ENCODE measurements around the gene RABAC1. TPM values are rescaled to one million over a fixed set of nuclear protein-coding genes. Genes with fewer than 3 reads are reported as not detected.
"Not testable (repeated sequence)": the region's sequence is repeated elsewhere in the genome, so short reads cannot be mapped to it uniquely, and the experiment has no call there.

RABAC1 gene
- total RNA-seq, 1 donor from 2014 or later, result 87.1 TPM

DNA sequence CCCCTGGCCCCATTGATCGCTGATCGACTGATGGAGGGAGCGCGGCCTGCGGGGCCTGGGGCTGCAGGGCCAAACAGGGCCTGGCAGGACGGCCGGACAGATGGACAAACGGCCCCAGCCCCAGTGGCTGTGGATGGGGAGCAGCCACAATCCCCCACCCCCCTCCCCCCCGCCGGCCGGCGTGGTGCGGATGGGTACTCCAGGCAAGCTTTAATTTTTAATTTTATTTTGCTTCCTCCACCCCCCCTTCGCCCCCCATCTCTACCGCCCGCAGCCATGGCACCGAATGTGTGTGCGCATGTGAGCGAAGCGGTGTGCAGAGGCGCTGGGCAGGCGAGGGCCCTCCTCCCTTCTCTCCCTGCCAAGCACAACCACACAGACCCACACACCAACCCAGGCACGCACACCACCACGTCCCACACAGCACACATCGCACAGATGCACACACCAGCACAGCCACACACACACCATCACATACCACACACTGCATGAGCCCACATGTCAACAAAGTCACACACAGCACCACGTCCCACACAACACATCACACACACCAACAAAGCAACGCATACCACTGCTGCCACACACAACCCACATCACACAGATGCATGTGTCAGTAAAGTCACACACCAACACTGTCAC, 43.2 kb downstream of the RABAC1 start:
- DNase-seq (ENCODE audit: low spot score), result no peak

- DNase-seq (ENCODE audit: low spot score), result no peak
These were observed 43.9 kb downstream of the RABAC1 start for GRCh38 chr19:41915021-41915775.

GRCh38 chr19:41914424-41914834, 44.7 kb downstream of the RABAC1 start:
- not testable (repeated sequence) for DNase-seq (ENCODE audit: low spot score)

DNA sequence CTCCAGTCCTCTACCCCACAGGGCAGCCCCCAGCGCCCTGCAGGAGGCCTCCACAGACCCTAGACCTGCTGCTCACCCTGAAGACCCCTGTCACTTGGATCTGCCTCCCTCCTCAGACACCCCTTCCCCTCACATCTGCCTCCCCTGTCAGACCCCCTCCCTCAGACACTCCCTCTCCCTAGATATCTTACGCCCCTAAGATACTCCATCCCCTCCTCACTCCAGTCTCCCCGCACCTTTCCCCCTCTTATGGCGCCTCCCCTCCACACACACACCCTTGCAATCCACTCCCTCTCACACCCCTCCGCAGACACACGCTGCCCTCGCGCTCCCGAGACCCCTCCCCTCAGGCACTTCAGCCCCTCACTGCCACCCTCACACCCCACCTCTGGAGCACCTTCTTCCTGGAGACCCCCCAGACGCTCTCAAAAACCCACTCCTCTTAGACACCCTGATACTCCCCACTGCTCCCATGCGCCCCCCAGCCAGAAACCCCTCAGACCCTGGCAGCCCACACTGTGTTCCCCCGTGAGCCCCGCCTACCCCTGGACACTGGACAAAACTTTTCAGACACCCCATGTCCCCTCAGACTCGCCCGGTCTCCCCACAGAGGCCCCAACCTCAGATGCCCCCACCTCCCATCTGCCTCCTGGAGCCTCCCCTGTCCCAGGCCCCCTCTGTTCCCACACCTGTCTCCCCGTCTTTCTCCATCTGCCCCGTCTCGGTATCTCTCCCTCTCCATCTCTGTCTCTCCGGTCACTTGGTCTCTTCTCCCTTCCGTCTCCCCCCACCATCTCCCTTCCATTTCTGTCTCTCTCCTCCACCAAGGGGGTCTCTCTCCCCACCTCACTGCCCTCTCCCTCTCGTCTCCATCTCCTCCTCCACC, 45.3 kb downstream of the RABAC1 start:
- DNase-seq (ENCODE audit: low spot score), result no peak

DNA sequence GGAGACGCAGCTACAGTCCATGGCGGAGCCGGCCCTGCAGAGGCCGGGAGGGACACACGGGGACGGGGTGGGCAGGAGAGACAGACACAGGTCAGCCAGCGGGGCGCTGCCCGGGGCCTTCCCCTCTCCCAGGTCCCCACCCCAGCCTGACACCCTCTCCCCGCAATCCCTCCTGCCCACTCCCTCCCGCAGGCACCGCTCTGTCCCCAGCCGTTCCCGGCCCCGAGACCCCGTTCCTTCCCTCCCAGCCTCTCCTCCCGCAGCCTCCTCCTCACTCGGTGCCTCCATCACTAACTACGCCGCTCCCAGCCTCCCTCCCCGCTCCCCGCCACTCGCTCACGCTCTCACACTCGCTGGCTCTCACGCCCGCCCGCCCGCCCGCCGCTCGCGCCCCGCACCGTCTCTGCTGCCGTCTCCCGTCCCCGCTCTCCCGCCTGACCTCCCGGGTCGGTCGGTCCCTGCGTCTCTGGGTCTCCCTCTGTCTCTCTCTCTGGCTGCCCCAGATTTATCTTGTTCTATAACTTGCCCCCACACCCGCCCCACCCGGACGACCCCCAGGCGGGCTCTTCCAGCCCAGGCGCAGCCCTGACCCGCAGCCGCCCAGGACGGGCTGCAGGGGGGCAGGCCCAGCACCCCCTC, 46.1 kb downstream of the RABAC1 start:
- no peak for DNase-seq (ENCODE audit: low spot score)

- no peak for DNase-seq (ENCODE audit: low spot score)
These were observed 47.0 kb downstream of the RABAC1 start for GRCh38 chr19:41911889-41912731.

DNA sequence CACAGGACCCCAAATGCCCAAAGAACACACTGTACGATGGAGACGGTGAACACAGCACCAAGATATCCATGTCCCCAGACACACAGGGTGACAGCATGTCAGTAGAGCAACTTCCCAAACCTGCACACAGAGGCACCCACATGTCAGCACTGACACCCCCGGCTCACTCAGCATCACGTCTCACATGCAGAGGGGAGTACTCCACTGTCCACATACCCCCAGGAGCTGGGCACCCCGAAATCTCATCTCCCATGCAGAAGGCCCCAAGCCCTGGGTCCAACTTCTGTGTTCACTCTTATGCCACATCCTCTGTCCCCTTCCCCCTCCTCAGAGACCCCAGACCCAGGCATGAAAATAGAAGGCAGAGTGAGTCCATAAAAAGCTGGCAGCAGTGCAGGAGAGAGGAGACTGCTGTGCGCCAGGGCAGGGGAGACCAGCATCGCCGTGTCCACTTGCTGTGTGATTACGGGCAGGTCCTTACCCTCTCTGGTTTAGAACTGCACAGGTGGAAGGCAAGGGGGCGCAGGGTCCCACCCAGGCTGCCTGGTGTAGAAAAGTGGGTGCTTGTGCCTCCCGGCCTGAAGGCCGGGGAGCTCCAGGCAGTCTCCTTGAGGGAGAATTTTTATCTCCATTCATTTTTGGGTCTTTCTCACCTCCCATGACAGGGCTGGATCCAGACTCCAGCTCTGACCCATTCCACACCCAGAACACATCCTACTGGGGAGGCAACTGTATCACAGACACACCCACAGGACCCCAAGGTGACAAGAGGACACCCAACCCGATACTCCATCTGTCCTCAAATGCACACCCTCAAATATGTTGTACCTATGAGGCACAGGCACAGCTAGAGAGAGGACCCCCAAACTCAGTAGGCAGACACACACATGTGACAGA, 47.9 kb downstream of the RABAC1 start:
- no peak for DNase-seq (ENCODE audit: low spot score)

- DNase-seq (ENCODE audit: low spot score), result no peak
These were observed 48.7 kb downstream of the RABAC1 start for GRCh38 chr19:41910240-41910991.

- no peak for DNase-seq (ENCODE audit: low spot score)
These were observed 49.4 kb downstream of the RABAC1 start for GRCh38 chr19:41909706-41910105.

- no peak for DNase-seq (ENCODE audit: low spot score)
These were observed 50.2 kb downstream of the RABAC1 start for GRCh38 chr19:41908724-41909464.

DNA sequence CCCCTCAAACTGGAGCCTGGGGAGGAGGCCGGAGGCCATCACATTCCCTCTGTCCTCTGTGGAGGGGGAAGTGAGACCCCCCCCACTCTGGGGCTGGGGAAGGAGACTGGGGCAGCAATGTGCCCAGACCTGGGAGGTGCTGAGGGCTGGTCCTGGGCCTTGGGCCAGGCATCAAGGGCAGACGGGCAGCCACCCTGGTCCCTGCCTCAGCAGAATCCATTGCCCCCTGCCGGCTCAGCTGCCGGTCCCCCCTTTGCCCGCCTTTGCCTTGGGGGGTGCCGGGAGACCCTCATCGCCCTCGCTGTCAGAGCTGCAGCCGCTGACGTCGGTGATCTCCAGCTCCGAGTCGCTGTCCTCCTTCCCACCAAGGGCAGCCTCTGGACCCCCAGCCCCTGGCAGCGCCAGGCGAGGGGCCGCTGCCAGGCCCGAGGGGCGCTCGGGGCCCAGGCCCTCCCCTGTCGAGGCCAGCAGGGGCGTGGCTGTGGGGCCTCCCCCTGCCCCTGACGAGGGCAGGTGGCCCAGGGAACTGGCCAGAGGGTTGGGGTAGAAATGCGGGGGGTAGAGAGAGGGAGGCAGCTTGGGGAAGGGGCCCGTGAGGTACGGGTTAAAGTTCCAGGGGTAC, 51.0 kb downstream of the RABAC1 start:
- DNase-seq (ENCODE audit: low spot score), result no peak

- no peak for DNase-seq (ENCODE audit: low spot score)
These were observed 52.0 kb downstream of the RABAC1 start for GRCh38 chr19:41906916-41907680.

Other genes with a start within 250 kb of the RABAC1 start
- gene CEACAM6, start 203.8 kb downstream of the RABAC1 start, total RNA-seq, result 0.86 TPM
- gene CEACAM3, start 162.7 kb downstream of the RABAC1 start, total RNA-seq, result not detected
- not detected for gene LYPD4, start 114.6 kb downstream of the RABAC1 start, total RNA-seq
- not detected for gene DMRTC2, start 114.3 kb downstream of the RABAC1 start, total RNA-seq
- gene RPS19, start 99.1 kb downstream of the RABAC1 start, total RNA-seq, result 1,844 TPM
- 3.7 TPM for gene CD79A, start 82.0 kb downstream of the RABAC1 start, total RNA-seq
- 120 TPM for gene ARHGEF1, start 76.1 kb downstream of the RABAC1 start, total RNA-seq
- gene ERFL, start 30.9 kb downstream of the RABAC1 start, total RNA-seq, result 0.36 TPM
- 0.52 TPM for gene ATP1A3, start 34.9 kb upstream of the RABAC1 start, total RNA-seq
- gene GRIK5, start 110.9 kb upstream of the RABAC1 start, total RNA-seq, result 6.9 TPM
- 18.7 TPM for gene ZNF574, start 116.8 kb upstream of the RABAC1 start, total RNA-seq
- gene POU2F2, start 173.1 kb upstream of the RABAC1 start, total RNA-seq, result 5.3 TPM